Measurements from ENCODE around the gene FOSL2. TPM values are rescaled to one million over a fixed set of nuclear protein-coding genes. Genes with fewer than 3 reads are reported as not detected.
A peak's percentile ranks its signal among the peaks of the same experiment; 100 is the strongest.
"Not testable (repeated sequence)": the region's sequence is repeated elsewhere in the genome, so short reads cannot be mapped to it uniquely, and the experiment has no call there.

Gene FOSL2
- total RNA-seq, 1 donor from 2014 or later, result 65.4 TPM

- no peak for DNase-seq (ENCODE audit: low spot score)
- intact Hi-C loops (cut with DNase I), result no loop called here
Observed at GRCh38 chr2:28369358-28369757, 23.3 kb upstream of the FOSL2 start.

- DNase-seq (ENCODE audit: low spot score), result no peak
- intact Hi-C loops (cut with DNase I), result no loop called here
Observed at GRCh38 chr2:28370354-28370753, 22.3 kb upstream of the FOSL2 start.

GRCh38 chr2:28371728-28372127 is 20.9 kb upstream of the FOSL2 start:
- intact Hi-C loops (cut with DNase I); DNase-seq (ENCODE audit: low spot score): not testable (repeated sequence)

GRCh38 chr2:28373854-28374253 is 18.8 kb upstream of the FOSL2 start:
- intact Hi-C loops (cut with DNase I), result no loop called here
- DNase-seq (ENCODE audit: low spot score), result no peak

- no peak for DNase-seq (ENCODE audit: low spot score)
- intact Hi-C loops (cut with DNase I), result no loop called here
Observed at GRCh38 chr2:28374331-28374730, 18.3 kb upstream of the FOSL2 start.

- DNase-seq (ENCODE audit: low spot score), result no peak
- intact Hi-C loops (cut with DNase I), result no loop called here
Observed at GRCh38 chr2:28375236-28375635, 17.4 kb upstream of the FOSL2 start.

GRCh38 chr2:28375742-28376631 is 16.7 kb upstream of the FOSL2 start:
- intact Hi-C loops (cut with DNase I), result no loop called here
- DNase-seq (ENCODE audit: low spot score), result no peak

GRCh38 chr2:28377195-28377816 is 15.4 kb upstream of the FOSL2 start:
- DNase-seq (ENCODE audit: low spot score), result no peak
- intact Hi-C loops (cut with DNase I), result no loop called here

- intact Hi-C loops (cut with DNase I), result no loop called here
- no peak for DNase-seq (ENCODE audit: low spot score)
Observed at GRCh38 chr2:28377984-28378678, 14.5 kb upstream of the FOSL2 start.

GRCh38 chr2:28378679-28379584 is 13.7 kb upstream of the FOSL2 start:
- DNase-seq (ENCODE audit: low spot score), result no peak
- intact Hi-C loops (cut with DNase I), result no loop called here

GRCh38 chr2:28380219-28380618 is 12.4 kb upstream of the FOSL2 start:
- DNase-seq (ENCODE audit: low spot score), result no peak
- intact Hi-C loops (cut with DNase I), result no loop called here

- intact Hi-C loops (cut with DNase I), result no loop called here
- DNase-seq (ENCODE audit: low spot score), result no peak
Observed at GRCh38 chr2:28381225-28382180, 11.2 kb upstream of the FOSL2 start.

GRCh38 chr2:28382755-28383154 is 9.9 kb upstream of the FOSL2 start:
- no peak for DNase-seq (ENCODE audit: low spot score)
- intact Hi-C loops (cut with DNase I), result no loop called here

GRCh38 chr2:28387082-28387960 is 5.3 kb upstream of the FOSL2 start:
- no peak for DNase-seq (ENCODE audit: low spot score)
- intact Hi-C loops (cut with DNase I), result loop anchor here (2.0 kb wide), 1 partner anchor 29 kb away; no protein-coding TSS in a partner anchor

- no peak for DNase-seq (ENCODE audit: low spot score)
- intact Hi-C loops (cut with DNase I), result loop anchor here (1.0 to 5.0 kb wide), 6 partner anchors 51 to 652 kb away; partner anchors contain the start of genes BABAM2, MRPL33 and RBKS
Observed at GRCh38 chr2:28389399-28390240, 3.0 kb upstream of the FOSL2 start.

- DNase-seq (ENCODE audit: low spot score), result peak; percentile 96
- intact Hi-C loops (cut with DNase I), result loop anchor here (1.0 to 5.0 kb wide), 6 partner anchors 52 to 653 kb away; partner anchors contain the start of genes BABAM2, MRPL33 and RBKS
Observed at GRCh38 chr2:28390241-28390745, 2.4 kb upstream of the FOSL2 start.
